GM12875 (cell line): Measurements from ENCODE around the gene RNF175.

ENCODE experiments used
- H3K4me3 ChIP-seq: one replicate; pipeline ENCODE4 v1.5.1; 2011; ENCODE audit warnings: low read depth, low read length, control low read depth
- CTCF ChIP-seq: IDR thresholded peaks from 2 replicates; pipeline ENCODE4 v1.5.1; 2011; ENCODE audit warnings: low read depth, mild to moderate bottlenecking, control low read depth, inconsistent platforms, low read length, moderate library complexity, borderline replicate concordance; ENCODE audit not compliant: insufficient read depth

The RNF175 gene

GRCh38 chr4:153784166-153784699, 24.4 kb upstream of the RNF175 start:
- no peak overlapping the region for H3K4me3 ChIP-seq
- no peak for TF ChIP-seq CTCF

GRCh38 chr4:153782581-153782980, 22.8 kb upstream of the RNF175 start:
- no peak for TF ChIP-seq CTCF
- no peak overlapping the region for H3K4me3 ChIP-seq

- H3K4me3 ChIP-seq: no peak overlapping the region
- TF ChIP-seq CTCF: no peak
These were observed 22.0 kb upstream of the RNF175 start for GRCh38 chr4:153781717-153782416.

GRCh38 chr4:153781280-153781679, 21.5 kb upstream of the RNF175 start:
- TF ChIP-seq CTCF: no peak
- H3K4me3 ChIP-seq: no peak overlapping the region

GRCh38 chr4:153780876-153781275, 21.1 kb upstream of the RNF175 start:
- no peak overlapping the region for H3K4me3 ChIP-seq
- TF ChIP-seq CTCF: no peak

- TF ChIP-seq CTCF: no peak
- H3K4me3 ChIP-seq: no peak overlapping the region
These were observed 20.4 kb upstream of the RNF175 start for GRCh38 chr4:153780221-153780620.

- no peak overlapping the region for H3K4me3 ChIP-seq
- no peak for TF ChIP-seq CTCF
These were observed 18.6 kb upstream of the RNF175 start for GRCh38 chr4:153778383-153778782.
